Endothelial cell (in vitro differentiated cells): Measurements from ENCODE around the gene SMPD3. TPM values are rescaled to one million over a fixed set of nuclear protein-coding genes. Genes with fewer than 3 reads are reported as not detected.

ENCODE experiments used
- DNase-seq: peaks from one replicate; pipeline ENCODE4 v3.0.0; 2021; ENCODE audit warnings: low spot score
- H3K27ac Mint-ChIP-seq: one replicate; pipeline ENCODE4 v1.8.0; 2021; ENCODE audit warnings: mixed read lengths, inconsistent platforms; ENCODE audit not compliant: unreplicated experiment
- H3K27me3 Mint-ChIP-seq: one replicate; pipeline ENCODE4 v1.8.0; 2021; ENCODE audit warnings: mild to moderate bottlenecking, moderate library complexity, mixed read lengths, inconsistent platforms; ENCODE audit not compliant: unreplicated experiment
- H3K36me3 Mint-ChIP-seq: one replicate; pipeline ENCODE4 v1.8.0; 2021; ENCODE audit warnings: mild to moderate bottlenecking, low read depth, mixed read lengths, inconsistent platforms; ENCODE audit not compliant: unreplicated experiment
- H3K4me1 Mint-ChIP-seq: one replicate; pipeline ENCODE4 v1.8.0; 2021; ENCODE audit warnings: mild to moderate bottlenecking, mixed read lengths, inconsistent platforms; ENCODE audit not compliant: unreplicated experiment
- H3K4me3 Mint-ChIP-seq: one replicate; pipeline ENCODE4 v1.8.0; 2021; ENCODE audit warnings: mild to moderate bottlenecking, mixed read lengths, inconsistent platforms; ENCODE audit not compliant: unreplicated experiment
- H3K9me3 Mint-ChIP-seq: one replicate; pipeline ENCODE4 v1.8.0; 2021; ENCODE audit warnings: mixed read lengths, inconsistent platforms; ENCODE audit not compliant: unreplicated experiment
- CTCF ChIP-seq: fragments of 200-600 bp; sonication (generic); IDR thresholded peaks from one replicate; pipeline ENCODE4 v1.5.0; 2021; ENCODE audit warnings: antibody characterized with exemption; ENCODE audit not compliant: unreplicated experiment
- total RNA-seq: library from RNA; stranded (reverse); fragmentation: NEBNext Ultra II Directional; extraction: Animal tissue kit (Norgen Biotek cat#: 25700); gene quantifications from one replicate; pipeline ENCODE4 v1.2.1, GENCODE V29; 2021; ENCODE audit not compliant: unreplicated experiment

The SMPD3 gene
- total RNA-seq, 1 donor from 2014 or later = not detected

GRCh38 chr16:68377667-68378393 is 70.5 kb downstream of the SMPD3 start:
- no peaks in the 10 kb centered on the region for H3K9me3 Mint-ChIP-seq
- no peak for DNase-seq
- no peak overlapping the region for H3K27ac Mint-ChIP-seq
- peaks cover 5% of the 10 kb centered on the region for H3K36me3 Mint-ChIP-seq
- no peaks in the 10 kb centered on the region for H3K4me1 Mint-ChIP-seq
- no peak overlapping the region for H3K4me3 Mint-ChIP-seq
- H3K27me3 Mint-ChIP-seq = peaks cover 4% of the 10 kb centered on the region
- TF ChIP-seq CTCF = no peak

GRCh38 chr16:68377221-68377620 is 71.1 kb downstream of the SMPD3 start:
- no peak for TF ChIP-seq CTCF
- peaks cover 5% of the 10 kb centered on the region for H3K36me3 Mint-ChIP-seq

GRCh38 chr16:68376590-68376989 is 71.7 kb downstream of the SMPD3 start:
- H3K27me3 Mint-ChIP-seq = peaks cover 2% of the 10 kb centered on the region
- no peaks in the 10 kb centered on the region for H3K4me1 Mint-ChIP-seq
- peaks cover 5% of the 10 kb centered on the region for H3K36me3 Mint-ChIP-seq
- no peak overlapping the region for H3K27ac Mint-ChIP-seq
- DNase-seq = no peak
- H3K4me3 Mint-ChIP-seq = no peak overlapping the region
- TF ChIP-seq CTCF = no peak
- H3K9me3 Mint-ChIP-seq = no peaks in the 10 kb centered on the region

More at GRCh38 chr16:68377221-68377620, 71.1 kb downstream of the SMPD3 start:
- no peak overlapping the region for H3K27ac Mint-ChIP-seq
- no peak overlapping the region for H3K4me3 Mint-ChIP-seq
- no peaks in the 10 kb centered on the region for H3K4me1 Mint-ChIP-seq
- no peak for DNase-seq
- H3K27me3 Mint-ChIP-seq = peaks cover 4% of the 10 kb centered on the region
- H3K9me3 Mint-ChIP-seq = no peaks in the 10 kb centered on the region

GRCh38 chr16:68375801-68376536 is 72.3 kb downstream of the SMPD3 start:
- Mint-ChIP-seq H3K27me3 (peaks cover 2% of the 10 kb centered on the region), H3K27ac (no peak overlapping the region), H3K9me3 (no peaks in the 10 kb centered on the region), H3K4me3 (peak overlapping the region; percentile 31), H3K4me1 (no peaks in the 10 kb centered on the region), H3K36me3 (peaks cover 4% of the 10 kb centered on the region)
- DNase-seq = no peak
- no peak for TF ChIP-seq CTCF
